Subcutaneous adipose tissue (tissue), 4 donors: ENCODE results near the gene TCF7L2. TPM values are rescaled to one million over a fixed set of nuclear protein-coding genes. Genes with fewer than 3 reads are reported as not detected.

Experiments
- CTCF ChIP-seq: fragments of 450-650 bp; IDR thresholded peaks from one replicate; pipeline ENCODE4 v1.5.1; 2016; ENCODE audit warnings: low read depth, mild to moderate bottlenecking, control low read depth, antibody characterized with exemption, moderate library complexity
- total RNA-seq, 4 donors: library from RNA; depleted of rRNA; stranded (reverse); fragments of >200 nt; gene quantifications; one replicate each; pipeline ENCODE4 v1.1.0, GENCODE V29; 2016

The TCF7L2 gene
- total RNA-seq, 4 donors from 2014 or later: 24.3 to 70.1 (median 43.5) TPM

- no peak for TF ChIP-seq CTCF
These were observed 10.2 kb downstream of the TCF7L2 start for GRCh38 chr10:112960151-112960681.

GRCh38 chr10:112961609-112962008 is 11.6 kb downstream of the TCF7L2 start:
- no peak for TF ChIP-seq CTCF

GRCh38 chr10:112962343-112962742 is 12.3 kb downstream of the TCF7L2 start:
- TF ChIP-seq CTCF: no peak

GRCh38 chr10:112963835-112964234 is 13.8 kb downstream of the TCF7L2 start:
- TF ChIP-seq CTCF: no peak

- TF ChIP-seq CTCF: no peak
These were observed 14.4 kb downstream of the TCF7L2 start for GRCh38 chr10:112964482-112964881.

GRCh38 chr10:112966194-112966855 is 16.3 kb downstream of the TCF7L2 start:
- TF ChIP-seq CTCF: no peak

GRCh38 chr10:112967200-112967599 is 17.2 kb downstream of the TCF7L2 start:
- no peak for TF ChIP-seq CTCF
